Measurements from ENCODE around the gene PAH.

Gene PAH

DNA sequence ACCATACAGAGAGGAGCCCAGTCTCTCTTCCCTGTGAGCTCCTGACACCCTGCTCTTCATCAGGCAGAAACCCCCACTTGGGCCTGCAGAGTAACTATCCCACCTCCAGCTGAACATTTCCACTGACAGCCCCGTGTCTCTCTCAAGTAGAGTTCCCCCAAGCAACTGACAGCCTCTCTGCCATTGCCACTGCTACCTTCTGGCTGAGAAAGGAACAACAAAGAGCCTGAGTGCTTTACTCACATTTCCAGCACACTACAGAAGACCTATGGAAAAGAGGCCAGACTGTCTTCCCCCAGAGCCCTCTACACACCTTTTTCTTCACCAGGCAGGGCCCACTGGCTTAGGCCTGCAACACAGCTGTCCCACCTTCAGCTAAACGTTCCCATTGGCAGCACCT is 22.0 kb upstream of the PAH start:
- Histone ChIP-seq H3K27me3 (ENCODE audit: low read depth, low read length) (no peaks in the 10 kb centered on the region), H3K9me3 (ENCODE audit: insufficient read depth, low read length) (no peaks in the 10 kb centered on the region; the same call in 1 of the 2 replicates), H3K36me3 (replicated peaks; ENCODE audit: low read depth, low read length) (no peaks in the 10 kb centered on the region), H3K4me1 (ENCODE audit: low read length) (peaks cover 7% of the 10 kb centered on the region; the same call in 1 of the 2 replicates), H2AFZ (ENCODE audit: low read depth, low read length) (no peak overlapping the region), H4K20me1 (ENCODE audit: insufficient read depth, low read length) (no peaks in the 10 kb centered on the region), H3K27ac (ENCODE audit: low read length) (no peak overlapping the region), H3K79me2 (ENCODE audit: low read length) (no peaks in the 10 kb centered on the region), H3K4me2 (ENCODE audit: low read length) (no peak overlapping the region), H3K9ac (ENCODE audit: low read length) (no peak overlapping the region), H3K4me3 (ENCODE audit: low read length) (no peak overlapping the region)
- no peak for TF ChIP-seq CTCF (IDR thresholded peaks at IDR 0.05; ENCODE audit: low read depth, low read length)
- no peak for TF ChIP-seq EZH2phosphoT487 (IDR thresholded peaks at IDR 0.05; ENCODE audit: low read depth)

DNA sequence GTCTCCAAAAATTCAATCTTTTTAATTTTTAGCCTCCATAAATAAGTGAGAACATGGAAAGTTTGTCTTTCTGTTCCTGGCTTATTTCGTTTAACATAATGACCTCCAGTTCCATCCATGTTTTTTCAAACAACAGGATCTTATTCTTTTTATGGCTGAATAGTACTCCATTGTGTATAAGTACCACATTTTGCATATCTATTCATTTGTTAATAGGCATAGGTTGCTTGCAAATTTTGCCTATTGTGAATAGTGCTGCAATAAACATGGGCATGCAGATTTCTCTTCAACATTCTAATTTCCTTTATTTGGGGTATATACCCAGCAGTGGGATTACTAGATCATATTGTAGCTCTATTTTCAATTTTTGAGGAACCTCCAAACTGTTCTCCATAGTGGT is 16.1 kb upstream of the PAH start:
- no peak overlapping the region for H2AFZ ChIP-seq (ENCODE audit: low read depth, low read length)
- no peaks in the 10 kb centered on the region for H3K27me3 ChIP-seq (ENCODE audit: low read depth, low read length)
- peaks cover 7% of the 10 kb centered on the region; the same call in 1 of the 2 replicates for H3K4me1 ChIP-seq (ENCODE audit: low read length)
- no peaks in the 10 kb centered on the region for H4K20me1 ChIP-seq (ENCODE audit: insufficient read depth, low read length)
- TF ChIP-seq EZH2phosphoT487 (IDR thresholded peaks at IDR 0.05; ENCODE audit: low read depth) (no peak), CTCF (IDR thresholded peaks at IDR 0.05; ENCODE audit: low read depth, low read length) (no peak)
- H3K27ac ChIP-seq (ENCODE audit: low read length): no peak overlapping the region
- H3K4me3 ChIP-seq (ENCODE audit: low read length): no peak overlapping the region
- H3K9ac ChIP-seq (ENCODE audit: low read length): no peak overlapping the region
- no peaks in the 10 kb centered on the region for H3K79me2 ChIP-seq (ENCODE audit: low read length)
- no peaks in the 10 kb centered on the region for H3K9me3 ChIP-seq (ENCODE audit: insufficient read depth, low read length)
- no peaks in the 10 kb centered on the region for H3K36me3 ChIP-seq (replicated peaks; ENCODE audit: low read depth, low read length)
- no peak overlapping the region for H3K4me2 ChIP-seq (ENCODE audit: low read length)

GRCh38 chr12:102927220-102927619 is 10.2 kb upstream of the PAH start:
- H3K4me1 ChIP-seq (ENCODE audit: low read length): no peaks in the 10 kb centered on the region
- H3K27me3 ChIP-seq (ENCODE audit: low read depth, low read length): no peaks in the 10 kb centered on the region
- H4K20me1 ChIP-seq (ENCODE audit: insufficient read depth, low read length): no peaks in the 10 kb centered on the region
- TF ChIP-seq CTCF (IDR thresholded peaks at IDR 0.05; ENCODE audit: low read depth, low read length) (no peak), EZH2phosphoT487 (IDR thresholded peaks at IDR 0.05; ENCODE audit: low read depth) (no peak)
- H3K27ac ChIP-seq (ENCODE audit: low read length): no peak overlapping the region
- H3K4me2 ChIP-seq (ENCODE audit: low read length): no peak overlapping the region
- no peak overlapping the region for H2AFZ ChIP-seq (ENCODE audit: low read depth, low read length)
- no peaks in the 10 kb centered on the region for H3K9me3 ChIP-seq (ENCODE audit: insufficient read depth, low read length)
- no peaks in the 10 kb centered on the region for H3K36me3 ChIP-seq (replicated peaks; ENCODE audit: low read depth, low read length)
- H3K4me3 ChIP-seq (ENCODE audit: low read length): no peak overlapping the region
- no peaks in the 10 kb centered on the region for H3K79me2 ChIP-seq (ENCODE audit: low read length)
- H3K9ac ChIP-seq (ENCODE audit: low read length): no peak overlapping the region

DNA sequence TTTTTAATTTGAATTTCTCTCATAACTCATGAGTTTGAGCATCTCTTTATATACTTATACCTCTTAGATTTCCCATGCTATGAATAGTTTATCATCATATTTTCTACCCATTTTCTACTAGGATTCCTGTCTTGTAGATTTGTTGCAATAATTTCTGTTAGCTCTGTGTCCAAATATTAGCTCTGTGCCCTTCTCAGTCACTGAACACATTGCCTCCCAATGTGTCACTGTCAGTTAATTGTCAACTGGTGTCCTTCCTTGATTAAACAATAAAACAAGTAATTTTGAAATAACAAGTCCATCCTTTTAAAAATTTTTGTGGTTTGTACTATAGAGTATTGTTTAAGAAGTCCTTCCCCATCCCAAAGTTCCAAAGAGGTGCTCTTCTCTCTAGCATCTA is 4.2 kb upstream of the PAH start:
- Histone ChIP-seq H3K27ac (ENCODE audit: low read length) (no peak overlapping the region), H3K36me3 (replicated peaks; ENCODE audit: low read depth, low read length) (no peaks in the 10 kb centered on the region), H2AFZ (ENCODE audit: low read depth, low read length) (no peak overlapping the region), H4K20me1 (ENCODE audit: insufficient read depth, low read length) (no peaks in the 10 kb centered on the region), H3K4me1 (ENCODE audit: low read length) (peaks cover 17% of the 10 kb centered on the region), H3K9ac (ENCODE audit: low read length) (no peak overlapping the region), H3K79me2 (ENCODE audit: low read length) (no peaks in the 10 kb centered on the region), H3K4me3 (ENCODE audit: low read length) (no peak overlapping the region), H3K27me3 (ENCODE audit: low read depth, low read length) (no peaks in the 10 kb centered on the region), H3K9me3 (ENCODE audit: insufficient read depth, low read length) (no peaks in the 10 kb centered on the region), H3K4me2 (ENCODE audit: low read length) (no peak overlapping the region)
- TF ChIP-seq EZH2phosphoT487 (IDR thresholded peaks at IDR 0.05; ENCODE audit: low read depth) (no peak), CTCF (IDR thresholded peaks at IDR 0.05; ENCODE audit: low read depth, low read length) (no peak)

All from OCI-LY3 (cell line).